HCT116 (cell line): ENCODE results near the gene LCN10. TPM values are rescaled to one million over a fixed set of nuclear protein-coding genes. Genes with fewer than 3 reads are reported as not detected.

Experiments used
- ATAC-seq: fragments of 200-7000 bp; cut with Tn5 transposase; 2 replicates; pipeline ENCODE4 v1.9.1; 2020; ENCODE audit warnings: mild to moderate bottlenecking, moderate library complexity
- BruUV-seq: library from RNA; stranded (reverse); fragments of 400-500 nt; replicated peaks from 2 replicates; lab custom pipeline; 2021; lab: Mats Ljungman, UMichigan
- CTCF ChIA-PET: fragments of 300-600 bp; sonication (Branson Sonifier 250); formaldehyde crosslinking; loops from one replicate; lab custom pipeline; 2021; ENCODE audit warnings: antibody characterized with exemption; lab: Charles Lee
- POLR2A ChIA-PET: fragments of 300-600, 350-600 bp; sonication (Branson Sonifier 250); formaldehyde crosslinking; loops from one replicate; lab custom pipeline; 2021; ENCODE audit warnings: antibody characterized with exemption; lab: Charles Lee
- RAD21 ChIA-PET, 2 experiments: fragments of 300-600 bp; sonication (Branson Sonifier 250); formaldehyde crosslinking; loops; one replicate each; lab custom pipeline; 2023; ENCODE audit warnings: low total read pairs in 2 of 2; ENCODE audit not compliant: uncharacterized antibody in 2 of 2, unreplicated experiment in 2 of 2, low non-redundant PET in 1 of 2; lab: Charles Lee
- DNase-seq: peaks from one replicate; pipeline ENCODE4 v3.0.0-alpha.2; 2010; ENCODE audit warnings: low read depth, low spot score
- H2AFZ ChIP-seq: fragments of 200-600 bp; shearing (Covaris generic), sonication (generic); 2 replicates; pipeline ENCODE4 v1.6.1; 2017; ENCODE audit warnings: low read depth, mixed run types, mixed read lengths, antibody characterized with exemption, low read length; ENCODE audit not compliant: poor library complexity, severe bottlenecking
- H3K27ac ChIP-seq: 2 replicates; pipeline ENCODE4 v1.5.1; 2012; ENCODE audit warnings: low read depth, low read length
- H3K27me3 ChIP-seq: fragments of 200-600 bp; sonication (generic); 2 replicates; pipeline ENCODE4 v1.6.1; 2016; ENCODE audit warnings: mixed run types, low read length, mixed read lengths; ENCODE audit not compliant: insufficient read depth
- H3K36me3 ChIP-seq, 2 experiments: fragments of 200-500 bp in 1 of 2; fragments of 200-600 bp in 1 of 2; sonication (Bioruptor generic) in 1 of 2; sonication (generic) in 1 of 2; 2 replicates each; pipeline versions ENCODE4 v1.5.1 to v1.6.1; 2014 to 2016; ENCODE audit warnings: low read length in 2 of 2, inconsistent platforms in 1 of 2, mixed read lengths in 1 of 2, mixed run types in 1 of 2; ENCODE audit not compliant: insufficient read depth in 2 of 2, control insufficient read depth in 1 of 2
- H3K4me1 ChIP-seq, 2 experiments: fragments of 200-600 bp in 1 of 2; sonication (generic) in 1 of 2; 2 replicates each; pipeline versions ENCODE4 v1.5.1 to v1.6.1; 2012 to 2017; ENCODE audit warnings: low read length in 2 of 2, inconsistent platforms in 1 of 2, mild to moderate bottlenecking in 1 of 2, mixed read lengths in 1 of 2, mixed run types in 1 of 2, moderate library complexity in 1 of 2; ENCODE audit not compliant: insufficient read depth in 2 of 2, control insufficient read depth in 1 of 2
- H3K4me2 ChIP-seq: fragments of 200-600 bp; sonication (generic); 2 replicates; pipeline ENCODE4 v1.6.1; 2017; ENCODE audit warnings: mixed run types, low read length, mixed read lengths
- H3K4me3 ChIP-seq, 2 experiments: fragments of 200-600 bp in 1 of 2; sonication (generic) in 1 of 2; replicated peaks in 1 of 2; 2 replicates each; pipeline ENCODE4 v1.5.1; 2011 to 2016; ENCODE audit warnings: low read length in 2 of 2, control low read depth in 1 of 2, low read depth in 1 of 2, mild to moderate bottlenecking in 1 of 2, mixed read lengths in 1 of 2, mixed run types in 1 of 2
- H3K79me2 ChIP-seq: fragments of 200-600 bp; sonication (generic); 2 replicates; pipeline ENCODE4 v1.6.1; 2017; ENCODE audit warnings: mild to moderate bottlenecking, mixed run types, low read length, moderate library complexity, mixed read lengths; ENCODE audit not compliant: insufficient read depth
- H3K9ac ChIP-seq: fragments of 200-600 bp; sonication (generic); 2 replicates; pipeline ENCODE4 v1.6.1; 2016; ENCODE audit warnings: low read length, mixed read lengths
- H3K9me2 ChIP-seq: fragments of 200-600 bp; sonication (generic), shearing (Covaris generic); 2 replicates; pipeline ENCODE4 v1.6.1; 2017; ENCODE audit warnings: mixed run types, mild to moderate bottlenecking, moderate library complexity; ENCODE audit not compliant: insufficient read depth
- H3K9me3 ChIP-seq, 2 experiments: fragments of 200-500 bp in 1 of 2; fragments of 200-600 bp in 1 of 2; sonication (Bioruptor generic) in 1 of 2; sonication (generic) in 1 of 2; 2 replicates each; pipeline ENCODE4 v1.6.1; 2014 to 2017; ENCODE audit warnings: low read length in 2 of 2, mixed read lengths in 2 of 2, inconsistent platforms in 1 of 2, low read depth in 1 of 2, mild to moderate bottlenecking in 1 of 2, mixed run types in 1 of 2, moderate library complexity in 1 of 2; ENCODE audit not compliant: control insufficient read depth in 1 of 2, insufficient read depth in 1 of 2
- H4K20me1 ChIP-seq: fragments of 200-600 bp; sonication (generic), shearing (Covaris generic); 2 replicates; pipeline ENCODE4 v1.6.1; 2017; ENCODE audit warnings: mixed run types, mild to moderate bottlenecking, moderate library complexity; ENCODE audit not compliant: insufficient read depth
- CBX3 ChIP-seq: IDR thresholded peaks from 2 replicates; pipeline ENCODE4 v1.6.1; 2012; ENCODE audit warnings: low read depth
- EGR1 ChIP-seq: IDR thresholded peaks from 2 replicates; pipeline ENCODE4 v1.6.1; 2012; ENCODE audit warnings: low read depth
- EZH2 ChIP-seq: fragments of 200-600 bp; sonication (generic); IDR thresholded peaks from 2 replicates; pipeline ENCODE4 v1.6.1; 2017; ENCODE audit warnings: antibody characterized with exemption, mixed run types
- FOSL1 ChIP-seq: IDR thresholded peaks from 2 replicates; pipeline ENCODE4 v1.6.1; 2012; ENCODE audit warnings: low read depth
- JUND ChIP-seq: IDR thresholded peaks from 2 replicates; pipeline ENCODE4 v1.6.1; 2012
- POLR2A ChIP-seq: IDR thresholded peaks from 2 replicates; pipeline ENCODE4 v1.7.0; 2011; ENCODE audit warnings: borderline replicate concordance; ENCODE audit not compliant: insufficient read depth, insufficient read length; ENCODE audit errors: extremely low read depth
- POLR2AphosphoS5 ChIP-seq: IDR thresholded peaks from 2 replicates; pipeline ENCODE4 v1.6.1; 2011; ENCODE audit warnings: mild to moderate bottlenecking, low read depth, low read length, moderate library complexity
- RAD21 ChIP-seq: IDR thresholded peaks from 2 replicates; pipeline ENCODE4 v1.6.1; 2012; ENCODE audit warnings: low read depth, mild to moderate bottlenecking
- SIN3A ChIP-seq: IDR thresholded peaks from 2 replicates; pipeline ENCODE4 v1.6.1; 2012; ENCODE audit warnings: low read depth
- SP1 ChIP-seq: IDR thresholded peaks from 2 replicates; pipeline ENCODE4 v1.6.1; 2012; ENCODE audit warnings: low read depth
- SRF ChIP-seq: IDR thresholded peaks from 2 replicates; pipeline ENCODE4 v1.6.1; 2012; ENCODE audit warnings: low read depth
- TCF7L2 ChIP-seq: IDR thresholded peaks from 2 replicates; pipeline ENCODE4 v1.7.0; 2011; ENCODE audit warnings: borderline replicate concordance, inconsistent platforms; ENCODE audit not compliant: insufficient read depth, insufficient read length; ENCODE audit errors: extremely low read depth
- YY1 ChIP-seq: IDR thresholded peaks from 2 replicates; pipeline ENCODE4 v1.6.1; 2011; ENCODE audit warnings: low read length, low read depth, moderate library complexity, mild to moderate bottlenecking; ENCODE audit not compliant: insufficient replicate concordance; ENCODE audit errors: extremely low read depth
- ZNF274 ChIP-seq: fragments of 200-500 bp; sonication (Bioruptor generic); IDR thresholded peaks from 2 replicates; pipeline ENCODE4 v1.6.1; 2014; ENCODE audit warnings: mild to moderate bottlenecking, low read depth, low read length, inconsistent platforms
- intact Hi-C: fragments of 100-400 bp; cut with micrococcal nuclease; formaldehyde crosslinking; loops from 2 replicates; pipeline ENCODE4 v1.10.0; 2022
- total RNA-seq: library from RNA; stranded (reverse); gene quantifications from one replicate; pipeline ENCODE4 v1.2.1, GENCODE V29; 2021; ENCODE audit not compliant: unreplicated experiment
- TF ChIP-seq, protein P1 (sequence below): IDR thresholded peaks from 2 replicates; pipeline ENCODE4 v1.6.1; 2012; ENCODE audit warnings: low read depth
- TF ChIP-seq, protein P2 (sequence below): IDR thresholded peaks from 2 replicates; pipeline ENCODE4 v1.6.1; 2011; ENCODE audit warnings: mild to moderate bottlenecking, low read length, moderate library complexity; ENCODE audit not compliant: insufficient replicate concordance; ENCODE audit errors: extremely low read depth
- TF ChIP-seq, protein P3 (sequence below): IDR thresholded peaks from 2 replicates; pipeline ENCODE4 v1.6.1; 2012

LCN10 gene
- total RNA-seq, 1 experiment from 2014 or later: not detected

DNA sequence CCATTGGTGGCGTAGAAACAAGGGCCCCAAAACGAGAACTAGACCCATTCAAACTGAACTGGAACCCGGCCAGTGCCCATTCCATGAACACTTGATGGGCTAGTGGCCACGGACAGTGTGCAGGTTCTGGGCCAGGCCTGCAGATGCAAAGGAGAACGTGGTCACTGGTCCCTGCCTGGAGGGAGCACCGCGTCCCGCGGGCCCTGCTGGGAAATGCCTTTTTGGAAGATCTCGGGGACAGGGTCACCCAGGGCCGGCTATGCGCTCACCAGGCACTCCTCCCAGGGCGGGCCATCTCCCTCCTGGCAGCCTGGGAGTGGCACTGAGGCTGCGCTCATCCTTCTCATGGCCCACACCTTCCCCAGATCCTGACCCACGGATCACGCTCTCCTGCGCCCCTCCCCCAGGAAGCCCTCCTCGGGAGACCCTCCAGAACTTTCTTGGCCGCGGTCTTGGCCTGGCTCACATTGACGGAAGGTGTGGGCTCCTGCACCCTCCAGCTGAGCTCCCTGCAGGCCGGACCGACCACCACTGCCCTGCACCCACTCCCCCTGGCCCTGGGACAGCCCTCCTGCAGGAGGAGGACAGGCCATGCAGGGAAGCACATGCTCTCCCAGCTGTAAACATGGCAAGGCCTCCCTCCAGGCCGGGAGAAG is 33.2 kb downstream of the LCN10 start:
- Histone ChIP-seq H3K27me3 (no peaks in the 10 kb centered on the region), H3K27ac (no peak overlapping the region), H3K9me3 (no peaks in the 10 kb centered on the region), H3K4me1 (peaks cover 15 to 40% of the 10 kb centered on the region in 2 experiments), H4K20me1 (no peaks in the 10 kb centered on the region), H3K4me2 (no peak overlapping the region), H3K9me2 (no peaks in the 10 kb centered on the region), H3K4me3 (no peak overlapping the region), H3K79me2 (no peaks in the 10 kb centered on the region; the same call in 1 of the 2 replicates), H2AFZ (no peak overlapping the region), H3K36me3 (no peaks in the 10 kb centered on the region), H3K9ac (no peak overlapping the region)
- ChIA-PET CTCF (no interaction called here), POLR2A (no interaction called here), RAD21 (no interaction called here)
- TF ChIP-seq, protein P1, sequence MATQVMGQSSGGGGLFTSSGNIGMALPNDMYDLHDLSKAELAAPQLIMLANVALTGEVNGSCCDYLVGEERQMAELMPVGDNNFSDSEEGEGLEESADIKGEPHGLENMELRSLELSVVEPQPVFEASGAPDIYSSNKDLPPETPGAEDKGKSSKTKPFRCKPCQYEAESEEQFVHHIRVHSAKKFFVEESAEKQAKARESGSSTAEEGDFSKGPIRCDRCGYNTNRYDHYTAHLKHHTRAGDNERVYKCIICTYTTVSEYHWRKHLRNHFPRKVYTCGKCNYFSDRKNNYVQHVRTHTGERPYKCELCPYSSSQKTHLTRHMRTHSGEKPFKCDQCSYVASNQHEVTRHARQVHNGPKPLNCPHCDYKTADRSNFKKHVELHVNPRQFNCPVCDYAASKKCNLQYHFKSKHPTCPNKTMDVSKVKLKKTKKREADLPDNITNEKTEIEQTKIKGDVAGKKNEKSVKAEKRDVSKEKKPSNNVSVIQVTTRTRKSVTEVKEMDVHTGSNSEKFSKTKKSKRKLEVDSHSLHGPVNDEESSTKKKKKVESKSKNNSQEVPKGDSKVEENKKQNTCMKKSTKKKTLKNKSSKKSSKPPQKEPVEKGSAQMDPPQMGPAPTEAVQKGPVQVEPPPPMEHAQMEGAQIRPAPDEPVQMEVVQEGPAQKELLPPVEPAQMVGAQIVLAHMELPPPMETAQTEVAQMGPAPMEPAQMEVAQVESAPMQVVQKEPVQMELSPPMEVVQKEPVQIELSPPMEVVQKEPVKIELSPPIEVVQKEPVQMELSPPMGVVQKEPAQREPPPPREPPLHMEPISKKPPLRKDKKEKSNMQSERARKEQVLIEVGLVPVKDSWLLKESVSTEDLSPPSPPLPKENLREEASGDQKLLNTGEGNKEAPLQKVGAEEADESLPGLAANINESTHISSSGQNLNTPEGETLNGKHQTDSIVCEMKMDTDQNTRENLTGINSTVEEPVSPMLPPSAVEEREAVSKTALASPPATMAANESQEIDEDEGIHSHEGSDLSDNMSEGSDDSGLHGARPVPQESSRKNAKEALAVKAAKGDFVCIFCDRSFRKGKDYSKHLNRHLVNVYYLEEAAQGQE: no peak
- TF ChIP-seq POLR2A: no peak
- TF ChIP-seq JUND: no peak
- TF ChIP-seq TCF7L2: no peak
- TF ChIP-seq SP1: no peak
- no peak for TF ChIP-seq EGR1
- TF ChIP-seq CBX3: no peak
- TF ChIP-seq, protein P2, sequence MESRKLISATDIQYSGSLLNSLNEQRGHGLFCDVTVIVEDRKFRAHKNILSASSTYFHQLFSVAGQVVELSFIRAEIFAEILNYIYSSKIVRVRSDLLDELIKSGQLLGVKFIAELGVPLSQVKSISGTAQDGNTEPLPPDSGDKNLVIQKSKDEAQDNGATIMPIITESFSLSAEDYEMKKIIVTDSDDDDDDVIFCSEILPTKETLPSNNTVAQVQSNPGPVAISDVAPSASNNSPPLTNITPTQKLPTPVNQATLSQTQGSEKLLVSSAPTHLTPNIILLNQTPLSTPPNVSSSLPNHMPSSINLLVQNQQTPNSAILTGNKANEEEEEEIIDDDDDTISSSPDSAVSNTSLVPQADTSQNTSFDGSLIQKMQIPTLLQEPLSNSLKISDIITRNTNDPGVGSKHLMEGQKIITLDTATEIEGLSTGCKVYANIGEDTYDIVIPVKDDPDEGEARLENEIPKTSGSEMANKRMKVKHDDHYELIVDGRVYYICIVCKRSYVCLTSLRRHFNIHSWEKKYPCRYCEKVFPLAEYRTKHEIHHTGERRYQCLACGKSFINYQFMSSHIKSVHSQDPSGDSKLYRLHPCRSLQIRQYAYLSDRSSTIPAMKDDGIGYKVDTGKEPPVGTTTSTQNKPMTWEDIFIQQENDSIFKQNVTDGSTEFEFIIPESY: no peak
- TF ChIP-seq SIN3A: no peak
- TF ChIP-seq, protein P3, sequence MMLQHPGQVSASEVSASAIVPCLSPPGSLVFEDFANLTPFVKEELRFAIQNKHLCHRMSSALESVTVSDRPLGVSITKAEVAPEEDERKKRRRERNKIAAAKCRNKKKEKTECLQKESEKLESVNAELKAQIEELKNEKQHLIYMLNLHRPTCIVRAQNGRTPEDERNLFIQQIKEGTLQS: no peak
- no peak for TF ChIP-seq YY1
- TF ChIP-seq FOSL1: no peak
- TF ChIP-seq RAD21: no peak
- TF ChIP-seq ZNF274: no peak
- no peak for TF ChIP-seq SRF
- no peak for TF ChIP-seq EZH2
- no peak for TF ChIP-seq POLR2AphosphoS5
- DNase-seq (no peak), ATAC-seq (no peak)
- intact Hi-C loops: no loop called here
- BruUV-seq: no TSS peak
